Endothelial cell of hepatic sinusoid (primary cell): ENCODE data around the gene EIPR1.

Experiments
- in situ Hi-C: cut with HindIII; loops from 2 replicates; pipeline ENCODE4 v1.10.0; 2017; ENCODE audit warnings: low sequenced_read_pairs

EIPR1 gene

DNA sequence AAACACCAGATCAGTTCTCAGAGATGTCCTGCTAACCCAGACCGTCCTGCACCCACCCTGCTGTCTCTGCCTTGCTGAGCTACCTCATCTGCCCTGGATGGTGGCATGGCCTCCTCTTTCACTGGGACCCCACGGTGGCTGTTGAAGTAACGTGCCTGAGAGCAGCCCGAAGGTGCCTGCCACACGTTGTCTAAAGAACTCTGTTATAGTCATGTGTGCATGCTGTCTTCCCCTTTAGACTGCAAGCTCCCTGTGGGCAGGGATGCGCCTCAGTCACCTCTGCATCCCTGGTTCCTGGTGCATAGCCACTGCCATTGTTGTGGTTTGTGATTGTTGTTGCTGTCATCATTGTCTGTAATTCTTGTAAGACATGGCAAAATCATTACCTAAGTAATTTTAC, 235.9 kb downstream of the EIPR1 start:
- in situ Hi-C loops, result no loop called here

DNA sequence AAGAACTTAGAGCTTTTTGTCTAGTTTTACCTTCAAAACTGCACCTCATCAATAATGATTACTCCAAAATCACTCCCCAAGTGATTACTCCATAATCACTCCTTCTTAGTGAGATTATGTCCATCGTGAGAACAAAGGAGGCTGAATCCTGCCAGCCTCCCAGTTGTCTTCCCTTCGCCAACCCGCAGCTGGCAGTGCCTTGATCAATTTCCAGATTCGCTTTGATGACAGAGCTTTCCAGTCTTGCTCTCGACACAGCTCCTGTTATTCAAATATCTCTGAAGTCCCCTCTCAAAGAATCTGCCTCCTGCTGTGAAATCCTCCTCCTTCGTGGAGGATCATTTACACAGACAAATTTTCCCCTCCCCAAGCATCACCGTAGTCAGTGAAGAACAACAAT, 237.7 kb downstream of the EIPR1 start:
- in situ Hi-C loops, result no loop called here
